HEK293 (cell line): ENCODE data around the gene NIPBL.

Experiments used
- AEBP2 ChIP-seq: fragments of 450-650 bp; formaldehyde crosslinking; IDR thresholded peaks from 2 replicates; pipeline ENCODE4 v1.5.1; 2016; ENCODE audit warnings: missing biosample characterization, missing genetic modification characterization, borderline replicate concordance
- EGR2 ChIP-seq: fragments of 450-650 bp; formaldehyde crosslinking; IDR thresholded peaks from 2 replicates; pipeline ENCODE4 v1.5.1; 2016; ENCODE audit warnings: low read depth, missing biosample characterization, missing genetic modification characterization
- GLIS1 ChIP-seq: fragments of 450-650 bp; formaldehyde crosslinking; IDR thresholded peaks from 2 replicates; pipeline ENCODE4 v1.5.1; 2016; ENCODE audit warnings: missing biosample characterization, missing genetic modification characterization
- SP3 ChIP-seq: fragments of 450-650 bp; formaldehyde crosslinking; IDR thresholded peaks from 2 replicates; pipeline ENCODE4 v1.5.1; 2016; ENCODE audit warnings: missing biosample characterization, missing genetic modification characterization
- TSHZ1 ChIP-seq: fragments of 450-650 bp; formaldehyde crosslinking; IDR thresholded peaks from 2 replicates; pipeline ENCODE4 v1.5.1; 2016; ENCODE audit warnings: missing biosample characterization, missing genetic modification characterization, borderline replicate concordance
- WT1 ChIP-seq: fragments of 450-650 bp; formaldehyde crosslinking; IDR thresholded peaks from 2 replicates; pipeline ENCODE4 v1.5.1; 2016; ENCODE audit warnings: missing biosample characterization, missing genetic modification characterization
- YY1 ChIP-seq: fragments of 450-650 bp; formaldehyde crosslinking; IDR thresholded peaks from 2 replicates; pipeline ENCODE4 v1.5.1; 2018; ENCODE audit warnings: missing biosample characterization, missing genetic modification characterization
- ZBTB20 ChIP-seq: fragments of 450-650 bp; formaldehyde crosslinking; IDR thresholded peaks from 2 replicates; pipeline ENCODE4 v1.5.1; 2016; ENCODE audit warnings: missing biosample characterization, missing genetic modification characterization
- ZBTB7A ChIP-seq: fragments of 450-650 bp; formaldehyde crosslinking; IDR thresholded peaks from 2 replicates; pipeline ENCODE4 v1.5.1; 2016; ENCODE audit warnings: low read depth, missing biosample characterization, missing genetic modification characterization
- ZFHX2 ChIP-seq: fragments of 450-650 bp; formaldehyde crosslinking; conservative IDR thresholded peaks from 2 replicates; pipeline ENCODE4 v1.5.1; 2016; ENCODE audit warnings: missing biosample characterization, missing genetic modification characterization
- ZFP41 ChIP-seq: fragments of 450-650 bp; formaldehyde crosslinking; IDR thresholded peaks from 2 replicates; pipeline ENCODE4 v1.5.1; 2016; ENCODE audit warnings: missing biosample characterization, missing genetic modification characterization, borderline replicate concordance
- ZNF132 ChIP-seq: fragments of 450-650 bp; formaldehyde crosslinking; IDR thresholded peaks from 2 replicates; pipeline ENCODE4 v1.5.1; 2017; ENCODE audit warnings: missing biosample characterization, missing genetic modification characterization, borderline replicate concordance
- ZNF146 ChIP-seq: fragments of 450-650 bp; formaldehyde crosslinking; IDR thresholded peaks from 2 replicates; pipeline ENCODE4 v1.5.1; 2016; ENCODE audit warnings: missing biosample characterization, missing genetic modification characterization
- ZNF274 ChIP-seq, 2 experiments: fragments of 200-500 bp in 1 of 2; fragments of 450-650 bp in 1 of 2; sonication (Bioruptor generic) in 1 of 2; formaldehyde crosslinking in 1 of 2; IDR thresholded peaks; 2 replicates each; pipeline versions ENCODE4 v1.5.1 to v1.6.1; 2014 to 2016; ENCODE audit warnings: borderline replicate concordance in 1 of 2, inconsistent platforms in 1 of 2, low read length in 1 of 2, missing biosample characterization in 1 of 2, missing genetic modification characterization in 1 of 2
- ZNF341 ChIP-seq: fragments of 450-650 bp; formaldehyde crosslinking; IDR thresholded peaks from 2 replicates; pipeline ENCODE4; 2016; ENCODE audit warnings: low read depth, missing biosample characterization, missing genetic modification characterization
- ZNF362 ChIP-seq: fragments of 450-650 bp; formaldehyde crosslinking; IDR thresholded peaks from 2 replicates; pipeline ENCODE4 v1.5.1; 2016; ENCODE audit warnings: missing biosample characterization, missing genetic modification characterization
- ZNF423 ChIP-seq: fragments of 450-650 bp; formaldehyde crosslinking; IDR thresholded peaks from 2 replicates; pipeline ENCODE4 v1.5.1; 2016; ENCODE audit warnings: missing biosample characterization, missing genetic modification characterization
- ZNF514 ChIP-seq: fragments of 450-650 bp; formaldehyde crosslinking; IDR thresholded peaks from 2 replicates; pipeline ENCODE4 v1.5.1; 2016; ENCODE audit warnings: missing biosample characterization, missing genetic modification characterization
- ZNF521 ChIP-seq: fragments of 450-650 bp; formaldehyde crosslinking; IDR thresholded peaks from 2 replicates; pipeline ENCODE4 v1.5.1; 2017; ENCODE audit warnings: missing biosample characterization, mild to moderate bottlenecking, missing genetic modification characterization
- ZNF549 ChIP-seq: fragments of 450-650 bp; IDR thresholded peaks from 2 replicates; pipeline ENCODE4 v1.5.1; 2018; ENCODE audit warnings: missing biosample characterization, missing genetic modification characterization, mild to moderate bottlenecking, inconsistent platforms, moderate library complexity
- ZNF555 ChIP-seq: fragments of 450-650 bp; formaldehyde crosslinking; conservative IDR thresholded peaks from 2 replicates; pipeline ENCODE4 v1.5.1; 2017; ENCODE audit warnings: missing biosample characterization, mild to moderate bottlenecking, missing genetic modification characterization, inconsistent platforms
- ZNF621 ChIP-seq: fragments of 450-650 bp; formaldehyde crosslinking; IDR thresholded peaks from 2 replicates; pipeline ENCODE4 v1.5.1; 2017; ENCODE audit warnings: missing biosample characterization, missing genetic modification characterization
- ZNF658 ChIP-seq: fragments of 450-650 bp; formaldehyde crosslinking; IDR thresholded peaks from 2 replicates; pipeline ENCODE4; 2016; ENCODE audit warnings: missing biosample characterization, missing genetic modification characterization
- ZNF701 ChIP-seq: fragments of 450-650 bp; formaldehyde crosslinking; IDR thresholded peaks from 2 replicates; pipeline ENCODE4 v1.5.1; 2016; ENCODE audit warnings: missing biosample characterization, missing genetic modification characterization
- ZNF843 ChIP-seq: fragments of 450-650 bp; formaldehyde crosslinking; IDR thresholded peaks from 2 replicates; pipeline ENCODE4 v1.5.1; 2016; ENCODE audit warnings: missing biosample characterization, missing genetic modification characterization
- TF ChIP-seq, protein P1 (sequence below): fragments of 450-650 bp; formaldehyde crosslinking; IDR thresholded peaks from 2 replicates; pipeline ENCODE4 v1.5.1; 2016; ENCODE audit warnings: missing biosample characterization, missing genetic modification characterization
- TF ChIP-seq, protein P2 (sequence below): fragments of 450-650 bp; formaldehyde crosslinking; IDR thresholded peaks from 2 replicates; pipeline ENCODE4 v1.5.1; 2016; ENCODE audit warnings: missing biosample characterization, missing genetic modification characterization
- TF ChIP-seq, protein P3 (sequence below): fragments of 450-650 bp; IDR thresholded peaks from 2 replicates; pipeline ENCODE4 v1.5.1; 2018; ENCODE audit warnings: missing biosample characterization, mild to moderate bottlenecking, missing genetic modification characterization

The NIPBL gene

GRCh38 chr5:36876965-36877666, 547 bp downstream of the NIPBL start (continued):
- TF ChIP-seq AEBP2 (no peak), WT1 (tag by site-specific recombination) (peak; percentile 94), ZBTB20 (tag by site-specific recombination) (peak; percentile 89; the same call in 1 of the 2 replicates), ZNF555 (tag by site-specific recombination) (no peak), GLIS1 (tag by site-specific recombination) (peak; percentile 34; the same call in 1 of the 2 replicates), ZNF621 (tag by site-specific recombination) (no peak), ZNF843 (tag by site-specific recombination) (no peak), ZNF274 (IDR thresholded peaks at IDR 0.05; ENCODE audit: low read length) (no peak), ZNF274 (tag by site-specific recombination; IDR thresholded peaks at IDR 0.05; ENCODE audit: borderline replicate concordance) (no peak), ZNF549 (tag by site-specific recombination) (no peak), ZNF362 (tag by site-specific recombination) (no peak), ZNF521 (tag by site-specific recombination) (no peak), YY1 (tag by site-specific recombination) (no peak), ZNF423 (tag by site-specific recombination) (no peak), ZNF658 (no peak), ZNF146 (tag by site-specific recombination) (no peak), ZBTB7A (no peak), EGR2 (tag by site-specific recombination) (peak; percentile 26; the same call in 1 of the 2 replicates), TSHZ1 (tag by site-specific recombination) (no peak), ZNF341 (tag by site-specific recombination) (peak; percentile 99), ZFP41 (tag by site-specific recombination) (no peak), ZNF701 (no peak), ZFHX2 (tag by site-specific recombination) (no peak), ZNF514 (tag by site-specific recombination) (no peak), SP3 (tag by site-specific recombination) (peak; percentile 25; the same call in 1 of the 2 replicates), ZNF132 (tag by site-specific recombination) (no peak)
- TF ChIP-seq, protein P1, sequence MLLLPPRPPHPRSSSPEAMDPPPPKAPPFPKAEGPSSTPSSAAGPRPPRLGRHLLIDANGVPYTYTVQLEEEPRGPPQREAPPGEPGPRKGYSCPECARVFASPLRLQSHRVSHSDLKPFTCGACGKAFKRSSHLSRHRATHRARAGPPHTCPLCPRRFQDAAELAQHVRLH: peak; percentile 38; the same call in 1 of the 2 replicates
- TF ChIP-seq, protein P2, sequence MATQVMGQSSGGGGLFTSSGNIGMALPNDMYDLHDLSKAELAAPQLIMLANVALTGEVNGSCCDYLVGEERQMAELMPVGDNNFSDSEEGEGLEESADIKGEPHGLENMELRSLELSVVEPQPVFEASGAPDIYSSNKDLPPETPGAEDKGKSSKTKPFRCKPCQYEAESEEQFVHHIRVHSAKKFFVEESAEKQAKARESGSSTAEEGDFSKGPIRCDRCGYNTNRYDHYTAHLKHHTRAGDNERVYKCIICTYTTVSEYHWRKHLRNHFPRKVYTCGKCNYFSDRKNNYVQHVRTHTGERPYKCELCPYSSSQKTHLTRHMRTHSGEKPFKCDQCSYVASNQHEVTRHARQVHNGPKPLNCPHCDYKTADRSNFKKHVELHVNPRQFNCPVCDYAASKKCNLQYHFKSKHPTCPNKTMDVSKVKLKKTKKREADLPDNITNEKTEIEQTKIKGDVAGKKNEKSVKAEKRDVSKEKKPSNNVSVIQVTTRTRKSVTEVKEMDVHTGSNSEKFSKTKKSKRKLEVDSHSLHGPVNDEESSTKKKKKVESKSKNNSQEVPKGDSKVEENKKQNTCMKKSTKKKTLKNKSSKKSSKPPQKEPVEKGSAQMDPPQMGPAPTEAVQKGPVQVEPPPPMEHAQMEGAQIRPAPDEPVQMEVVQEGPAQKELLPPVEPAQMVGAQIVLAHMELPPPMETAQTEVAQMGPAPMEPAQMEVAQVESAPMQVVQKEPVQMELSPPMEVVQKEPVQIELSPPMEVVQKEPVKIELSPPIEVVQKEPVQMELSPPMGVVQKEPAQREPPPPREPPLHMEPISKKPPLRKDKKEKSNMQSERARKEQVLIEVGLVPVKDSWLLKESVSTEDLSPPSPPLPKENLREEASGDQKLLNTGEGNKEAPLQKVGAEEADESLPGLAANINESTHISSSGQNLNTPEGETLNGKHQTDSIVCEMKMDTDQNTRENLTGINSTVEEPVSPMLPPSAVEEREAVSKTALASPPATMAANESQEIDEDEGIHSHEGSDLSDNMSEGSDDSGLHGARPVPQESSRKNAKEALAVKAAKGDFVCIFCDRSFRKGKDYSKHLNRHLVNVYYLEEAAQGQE (tag by site-specific recombination): peak; percentile 72
- TF ChIP-seq, protein P3, sequence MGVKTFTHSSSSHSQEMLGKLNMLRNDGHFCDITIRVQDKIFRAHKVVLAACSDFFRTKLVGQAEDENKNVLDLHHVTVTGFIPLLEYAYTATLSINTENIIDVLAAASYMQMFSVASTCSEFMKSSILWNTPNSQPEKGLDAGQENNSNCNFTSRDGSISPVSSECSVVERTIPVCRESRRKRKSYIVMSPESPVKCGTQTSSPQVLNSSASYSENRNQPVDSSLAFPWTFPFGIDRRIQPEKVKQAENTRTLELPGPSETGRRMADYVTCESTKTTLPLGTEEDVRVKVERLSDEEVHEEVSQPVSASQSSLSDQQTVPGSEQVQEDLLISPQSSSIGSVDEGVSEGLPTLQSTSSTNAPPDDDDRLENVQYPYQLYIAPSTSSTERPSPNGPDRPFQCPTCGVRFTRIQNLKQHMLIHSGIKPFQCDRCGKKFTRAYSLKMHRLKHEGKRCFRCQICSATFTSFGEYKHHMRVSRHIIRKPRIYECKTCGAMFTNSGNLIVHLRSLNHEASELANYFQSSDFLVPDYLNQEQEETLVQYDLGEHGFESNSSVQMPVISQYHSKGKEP (tag by site-specific recombination): no peak
